ENCODE measurements around the gene USP21.

Gene USP21

DNA sequence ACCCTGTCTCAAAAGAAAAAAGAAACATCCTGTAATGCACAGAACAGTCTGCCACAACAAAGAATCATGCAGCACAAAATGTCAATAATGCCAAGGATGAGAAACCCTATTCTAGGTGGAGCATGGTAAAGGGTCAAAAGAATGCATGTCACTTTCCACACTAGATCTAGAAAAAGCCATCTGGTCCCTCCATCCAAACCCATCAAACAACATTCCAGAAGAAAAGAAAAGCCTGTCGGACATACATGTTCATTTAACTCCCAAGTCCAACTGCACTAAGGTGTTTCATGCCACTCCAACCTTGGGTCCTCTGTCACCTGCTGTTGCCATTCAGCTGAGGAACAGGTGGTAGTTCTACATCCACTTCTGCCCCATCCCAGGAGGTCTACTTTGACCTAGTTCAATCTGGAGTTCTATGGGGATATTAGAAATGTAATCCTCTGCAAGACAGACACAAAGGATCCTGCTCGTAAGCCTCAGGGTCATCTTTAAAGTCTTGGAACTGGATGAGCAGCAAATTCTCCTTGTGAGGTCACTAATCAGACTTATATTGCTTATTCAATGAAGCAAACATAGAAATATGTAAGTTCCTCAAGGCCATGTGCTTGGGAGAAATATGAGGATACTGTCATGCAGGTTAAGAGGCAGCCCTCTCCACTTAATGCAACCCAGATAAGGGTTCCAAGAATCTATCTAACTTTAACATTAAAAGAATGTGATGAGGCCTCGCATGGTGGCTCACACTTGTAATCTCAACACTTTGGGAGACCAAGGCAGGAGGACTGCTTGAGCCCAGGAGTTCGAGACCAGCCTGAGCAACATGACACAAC is 30.5 kb upstream of the USP21 start:
- Histone ChIP-seq H3K9me2 (replicated peaks; ENCODE audit: control insufficient read depth, low read length) (no peaks in the 10 kb centered on the region), H3K79me2 (ENCODE audit: control insufficient read depth, low read length) (peaks cover 49% of the 10 kb centered on the region), H3K36me3 (ENCODE audit: control insufficient read depth, low read length) (peaks cover 64% of the 10 kb centered on the region)

DNA sequence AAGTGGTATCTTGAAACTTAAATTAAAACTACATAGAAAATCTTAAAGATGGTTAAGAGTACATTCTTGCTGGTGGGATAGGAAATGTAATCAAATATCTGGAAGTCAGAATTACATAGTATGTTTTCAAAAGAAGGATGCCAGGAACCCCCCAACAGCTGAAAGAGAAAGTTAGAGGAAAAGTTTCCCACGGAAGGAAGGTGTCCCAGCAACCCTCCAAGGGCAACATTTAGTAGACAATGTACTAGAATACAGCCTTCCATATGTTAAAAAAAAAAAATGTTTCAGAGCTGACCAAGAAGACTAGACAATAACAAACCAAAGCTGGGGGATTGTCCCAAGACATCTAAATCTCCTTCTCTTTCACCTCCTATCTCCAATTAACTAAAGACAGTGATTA is 29.0 kb upstream of the USP21 start:
- Histone ChIP-seq H3K79me2 (ENCODE audit: control insufficient read depth, low read length) (peaks cover 63% of the 10 kb centered on the region), H3K4me2 (ENCODE audit: low read length) (0 out of 2 replicates have a peak overlapping the region, but pooled peaks have one; percentile 78), H3K9me2 (replicated peaks; ENCODE audit: control insufficient read depth, low read length) (no peaks in the 10 kb centered on the region), H3K4me1 (ENCODE audit: control insufficient read depth, low read length) (peaks cover 23% of the 10 kb centered on the region), H4K20me1 (ENCODE audit: control insufficient read depth, insufficient read depth, low read depth, low read length) (no peaks in the 10 kb centered on the region), H3K4me3 (ENCODE audit: low read length) (no peak overlapping the region), H3K9me3 (ENCODE audit: control insufficient read depth, insufficient read depth, low read length) (no peaks in the 10 kb centered on the region), H3K36me3 (ENCODE audit: control insufficient read depth, low read length) (peaks cover 53% of the 10 kb centered on the region), H3F3A (ENCODE audit: control insufficient read depth, insufficient read depth) (no peaks in the 10 kb centered on the region; the same call in 1 of the 2 replicates), H3K27me3 (ENCODE audit: control insufficient read depth, low read length) (no peaks in the 10 kb centered on the region), H3K27ac (ENCODE audit: low read depth, low read length) (no peak overlapping the region)
- TF ChIP-seq, protein P1, sequence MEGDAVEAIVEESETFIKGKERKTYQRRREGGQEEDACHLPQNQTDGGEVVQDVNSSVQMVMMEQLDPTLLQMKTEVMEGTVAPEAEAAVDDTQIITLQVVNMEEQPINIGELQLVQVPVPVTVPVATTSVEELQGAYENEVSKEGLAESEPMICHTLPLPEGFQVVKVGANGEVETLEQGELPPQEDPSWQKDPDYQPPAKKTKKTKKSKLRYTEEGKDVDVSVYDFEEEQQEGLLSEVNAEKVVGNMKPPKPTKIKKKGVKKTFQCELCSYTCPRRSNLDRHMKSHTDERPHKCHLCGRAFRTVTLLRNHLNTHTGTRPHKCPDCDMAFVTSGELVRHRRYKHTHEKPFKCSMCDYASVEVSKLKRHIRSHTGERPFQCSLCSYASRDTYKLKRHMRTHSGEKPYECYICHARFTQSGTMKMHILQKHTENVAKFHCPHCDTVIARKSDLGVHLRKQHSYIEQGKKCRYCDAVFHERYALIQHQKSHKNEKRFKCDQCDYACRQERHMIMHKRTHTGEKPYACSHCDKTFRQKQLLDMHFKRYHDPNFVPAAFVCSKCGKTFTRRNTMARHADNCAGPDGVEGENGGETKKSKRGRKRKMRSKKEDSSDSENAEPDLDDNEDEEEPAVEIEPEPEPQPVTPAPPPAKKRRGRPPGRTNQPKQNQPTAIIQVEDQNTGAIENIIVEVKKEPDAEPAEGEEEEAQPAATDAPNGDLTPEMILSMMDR (IDR thresholded peaks at IDR 0.05; ENCODE audit: low read depth, low read length, poor library complexity, severe bottlenecking): no peak
- no peak for TF ChIP-seq EZH2phosphoT487 (IDR thresholded peaks at IDR 0.05; ENCODE audit: borderline replicate concordance, low read length)

More for the DNA sequence above, 30.5 kb upstream of the USP21 start:
- no peaks in the 10 kb centered on the region; the same call in 1 of the 2 replicates for H3F3A ChIP-seq (ENCODE audit: control insufficient read depth, insufficient read depth)
- no peaks in the 10 kb centered on the region for H4K20me1 ChIP-seq (ENCODE audit: control insufficient read depth, insufficient read depth, low read depth, low read length)
- H3K4me2 ChIP-seq (ENCODE audit: low read length): no peak overlapping the region
- no peak overlapping the region for H3K4me3 ChIP-seq (ENCODE audit: low read length)
- H3K27ac ChIP-seq (ENCODE audit: low read depth, low read length): no peak overlapping the region
- peaks cover 19% of the 10 kb centered on the region for H3K4me1 ChIP-seq (ENCODE audit: control insufficient read depth, low read length)
- H3K27me3 ChIP-seq (ENCODE audit: control insufficient read depth, low read length): no peaks in the 10 kb centered on the region
- H3K9me3 ChIP-seq (ENCODE audit: control insufficient read depth, insufficient read depth, low read length): no peaks in the 10 kb centered on the region
- no peak for TF ChIP-seq EZH2phosphoT487 (IDR thresholded peaks at IDR 0.05; ENCODE audit: borderline replicate concordance, low read length)
- TF ChIP-seq, protein P1 (IDR thresholded peaks at IDR 0.05; ENCODE audit: low read depth, low read length, poor library complexity, severe bottlenecking): no peak

DNA sequence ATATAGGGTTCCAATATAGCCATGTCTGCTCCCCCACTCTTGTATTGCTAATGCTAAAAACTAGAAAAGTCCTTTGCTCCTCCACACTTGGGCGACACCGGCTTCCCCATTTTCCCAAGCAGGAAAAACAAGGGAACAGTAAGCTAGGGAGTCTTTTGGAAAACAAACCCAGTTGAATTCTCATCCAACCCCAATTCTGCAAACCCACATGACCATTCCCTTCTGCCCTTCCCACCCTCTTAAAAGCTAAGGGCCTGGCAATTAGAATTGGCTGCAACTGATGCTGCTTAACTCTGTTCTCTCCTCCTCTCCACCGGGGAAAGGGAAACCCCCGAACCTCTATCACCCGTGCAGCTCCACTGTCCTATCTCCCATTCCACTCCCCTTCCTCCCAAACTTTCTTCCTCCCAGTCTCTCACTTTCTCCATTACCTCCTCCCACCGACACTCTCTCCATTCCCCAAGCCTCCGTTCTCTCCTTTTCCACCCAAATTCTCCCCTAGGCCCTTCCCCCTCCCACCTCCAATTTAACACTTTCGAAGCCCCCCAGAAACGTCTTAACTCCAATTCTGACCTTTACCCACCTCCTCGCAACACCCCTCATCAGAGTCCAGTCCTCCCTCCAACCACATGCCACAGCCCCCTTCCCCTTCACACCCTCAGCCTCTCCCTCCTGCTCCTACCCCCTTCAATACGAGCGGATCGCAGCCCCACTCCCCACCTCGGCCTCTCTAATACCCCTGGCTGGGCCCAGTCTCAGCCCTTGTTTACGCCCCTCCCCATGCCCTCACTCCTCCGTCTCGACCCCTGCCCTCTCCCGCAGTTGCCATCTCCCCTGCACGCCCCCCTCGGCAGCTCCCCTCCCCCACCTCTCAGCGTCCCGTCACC is 27.5 kb upstream of the USP21 start:
- Histone ChIP-seq H3K9me3 (ENCODE audit: control insufficient read depth, insufficient read depth, low read length) (no peaks in the 10 kb centered on the region), H3K79me2 (ENCODE audit: control insufficient read depth, low read length) (peaks cover 56% of the 10 kb centered on the region), H3K4me1 (ENCODE audit: control insufficient read depth, low read length) (peaks cover 23% of the 10 kb centered on the region), H4K20me1 (ENCODE audit: control insufficient read depth, insufficient read depth, low read depth, low read length) (no peaks in the 10 kb centered on the region), H3K27me3 (ENCODE audit: control insufficient read depth, low read length) (no peaks in the 10 kb centered on the region), H3K27ac (ENCODE audit: low read depth, low read length) (peak overlapping the region; percentile 50), H3F3A (ENCODE audit: control insufficient read depth, insufficient read depth) (no peaks in the 10 kb centered on the region; the same call in 1 of the 2 replicates), H3K4me3 (ENCODE audit: low read length) (peak overlapping the region; percentile 85), H3K4me2 (ENCODE audit: low read length) (peak overlapping the region; percentile 78), H3K36me3 (ENCODE audit: control insufficient read depth, low read length) (peaks cover 45% of the 10 kb centered on the region), H3K9me2 (replicated peaks; ENCODE audit: control insufficient read depth, low read length) (no peaks in the 10 kb centered on the region)
- TF ChIP-seq EZH2phosphoT487 (IDR thresholded peaks at IDR 0.05; ENCODE audit: borderline replicate concordance, low read length): no peak
- TF ChIP-seq, protein P1 (IDR thresholded peaks at IDR 0.05; ENCODE audit: low read depth, low read length, poor library complexity, severe bottlenecking): no peak
